C4-2B (cell line): ENCODE data around the gene IFI44L.

Source experiments
- ZFX ChIP-seq: fragments of 450-650 bp; IDR thresholded peaks from 2 replicates; pipeline ENCODE4 v1.6.1; 2017
- TF ChIP-seq, protein P1 (sequence below): fragments of 450-650 bp; conservative IDR thresholded peaks from 2 replicates; pipeline ENCODE4 v1.5.1; 2017; ENCODE audit warnings: mild to moderate bottlenecking

DNA sequence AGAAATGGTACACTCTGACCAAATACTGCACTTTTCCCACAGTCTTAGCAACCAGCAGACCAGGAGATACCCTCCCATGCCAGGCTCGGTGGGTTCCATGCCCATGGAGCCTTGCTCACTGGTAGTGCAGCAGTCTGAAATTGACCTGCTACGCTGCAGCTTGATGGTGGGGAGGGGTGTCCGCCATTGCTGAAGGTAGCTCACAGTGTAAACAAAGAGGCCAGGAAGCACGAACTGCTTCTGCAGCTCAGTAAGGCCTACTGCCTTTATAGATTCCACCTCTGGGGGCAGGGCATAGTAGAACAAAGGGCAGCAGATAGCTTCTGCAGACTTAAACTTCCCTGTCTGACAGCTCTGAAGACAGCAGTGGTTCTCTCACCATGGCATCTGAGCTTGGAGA is 12.3 kb upstream of the IFI44L start:
- TF ChIP-seq, protein P1, sequence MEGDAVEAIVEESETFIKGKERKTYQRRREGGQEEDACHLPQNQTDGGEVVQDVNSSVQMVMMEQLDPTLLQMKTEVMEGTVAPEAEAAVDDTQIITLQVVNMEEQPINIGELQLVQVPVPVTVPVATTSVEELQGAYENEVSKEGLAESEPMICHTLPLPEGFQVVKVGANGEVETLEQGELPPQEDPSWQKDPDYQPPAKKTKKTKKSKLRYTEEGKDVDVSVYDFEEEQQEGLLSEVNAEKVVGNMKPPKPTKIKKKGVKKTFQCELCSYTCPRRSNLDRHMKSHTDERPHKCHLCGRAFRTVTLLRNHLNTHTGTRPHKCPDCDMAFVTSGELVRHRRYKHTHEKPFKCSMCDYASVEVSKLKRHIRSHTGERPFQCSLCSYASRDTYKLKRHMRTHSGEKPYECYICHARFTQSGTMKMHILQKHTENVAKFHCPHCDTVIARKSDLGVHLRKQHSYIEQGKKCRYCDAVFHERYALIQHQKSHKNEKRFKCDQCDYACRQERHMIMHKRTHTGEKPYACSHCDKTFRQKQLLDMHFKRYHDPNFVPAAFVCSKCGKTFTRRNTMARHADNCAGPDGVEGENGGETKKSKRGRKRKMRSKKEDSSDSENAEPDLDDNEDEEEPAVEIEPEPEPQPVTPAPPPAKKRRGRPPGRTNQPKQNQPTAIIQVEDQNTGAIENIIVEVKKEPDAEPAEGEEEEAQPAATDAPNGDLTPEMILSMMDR: no peak
- no peak for TF ChIP-seq ZFX
